Esophagus muscularis mucosa (tissue), 4 donors: ENCODE measurements around the gene ZNF334. TPM values are rescaled to one million over a fixed set of nuclear protein-coding genes. Genes with fewer than 3 reads are reported as not detected.
A peak's percentile ranks its signal among the peaks of the same experiment; 100 is the strongest.

Experiments
- DNase-seq: peaks from one replicate; pipeline ENCODE4 v3.0.0-alpha.2; 2017; ENCODE audit errors: extremely low spot score
- H3K27ac ChIP-seq, 4 donors: fragments of 200-600 bp; sonication (generic); replicated peaks in 1 of 4; 1 replicate in 3 of 4; 2 replicates in 1 of 4; pipeline ENCODE4 v1.5.1; 2016 to 2019; ENCODE audit warnings: mild to moderate bottlenecking in 1 of 4
- H3K27me3 ChIP-seq, 4 donors: fragments of 200-600 bp; sonication (generic); one replicate each; pipeline versions ENCODE4 v1.5.1 to v1.6.0; 2016 to 2019
- H3K36me3 ChIP-seq, 4 donors: fragments of 200-600 bp; sonication (generic); one replicate each; pipeline ENCODE4 v1.5.1; 2016 to 2019
- H3K4me1 ChIP-seq, 4 donors: fragments of 200-600 bp; sonication (generic); one replicate each; pipeline ENCODE4 v1.5.1; 2016 to 2019
- H3K4me3 ChIP-seq, 4 donors: fragments of 200-600 bp; sonication (generic); 1 replicate in 2 of 4; 2 replicates in 2 of 4; pipeline ENCODE4 v1.5.1; 2016 to 2019; ENCODE audit warnings: mild to moderate bottlenecking in 4 of 4, moderate library complexity in 1 of 4
- H3K9me3 ChIP-seq, 4 donors: fragments of 200-600 bp; sonication (generic); 1 replicate in 3 of 4; 2 replicates in 1 of 4; pipeline ENCODE4 v1.5.1; 2016 to 2019
- EP300 ChIP-seq: sonication (generic); formaldehyde crosslinking; IDR thresholded peaks from one replicate; pipeline ENCODE4 v1.6.1; 2017; ENCODE audit warnings: antibody characterized with exemption
- POLR2A ChIP-seq: fragments of 450-650 bp; IDR thresholded peaks from one replicate; pipeline ENCODE4 v1.6.1; 2017; ENCODE audit warnings: antibody characterized with exemption, moderate library complexity, mild to moderate bottlenecking, low read depth
- POLR2AphosphoS5 ChIP-seq, 2 donors: sonication (generic); formaldehyde crosslinking; IDR thresholded peaks; one replicate each; pipeline ENCODE4 v1.6.1; 2017; ENCODE audit warnings: antibody characterized with exemption in 2 of 2
- WGBS: methylation state at CpG from one replicate; pipeline ENCODE4 v1.1.5; 2018; 5-methylcytosine and 5-hydroxymethylcytosine counted together
- intact Hi-C: fragments of 100-400 bp; cut with DNase I; formaldehyde crosslinking; loops from one replicate; pipeline ENCODE4 v1.15.1; 2023
- total RNA-seq, 4 donors: library from RNA; depleted of rRNA; stranded (reverse); fragments of >200 nt; gene quantifications; one replicate each; pipeline versions ENCODE4 v1.1.0 to v1.2.1, GENCODE V29; 2016
- TF ChIP-seq, protein P1 (sequence below), 3 experiments: fragments of 200-600 bp in 2 of 3; fragments of 450-650 bp in 1 of 3; sonication (generic) in 2 of 3; IDR thresholded peaks; one replicate each; pipeline ENCODE4 v1.5.1; 2017 to 2019; ENCODE audit warnings: antibody characterized with exemption in 3 of 3, mild to moderate bottlenecking in 2 of 3, moderate library complexity in 1 of 3

ZNF334 gene
- total RNA-seq, 4 donors from 2014 or later: 0.50 to 2.5 (median 0.95) TPM

DNA sequence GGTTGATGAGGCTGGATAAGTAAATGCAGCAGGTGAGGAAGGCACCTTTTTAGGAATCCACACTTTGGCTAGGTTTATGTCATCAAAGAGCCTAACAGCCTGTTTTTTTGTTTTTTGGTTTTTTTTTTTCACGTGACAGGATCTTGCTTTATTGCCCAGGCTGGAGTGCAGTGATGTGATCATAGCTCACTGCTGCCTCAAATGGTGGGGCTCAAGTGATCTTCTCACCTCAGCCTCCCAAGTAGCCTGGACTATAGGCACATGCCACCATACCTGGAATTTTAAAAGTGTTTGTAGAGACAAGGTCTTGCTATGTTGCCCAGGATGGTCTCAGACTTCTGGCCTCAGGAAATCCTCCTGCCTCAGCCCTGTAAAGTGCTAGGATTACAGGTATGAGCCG, 36.1 kb downstream of the ZNF334 start:
- H3K9me3 ChIP-seq: no peaks in the 10 kb centered on the region
- TF ChIP-seq EP300: no peak
- TF ChIP-seq, protein P1, sequence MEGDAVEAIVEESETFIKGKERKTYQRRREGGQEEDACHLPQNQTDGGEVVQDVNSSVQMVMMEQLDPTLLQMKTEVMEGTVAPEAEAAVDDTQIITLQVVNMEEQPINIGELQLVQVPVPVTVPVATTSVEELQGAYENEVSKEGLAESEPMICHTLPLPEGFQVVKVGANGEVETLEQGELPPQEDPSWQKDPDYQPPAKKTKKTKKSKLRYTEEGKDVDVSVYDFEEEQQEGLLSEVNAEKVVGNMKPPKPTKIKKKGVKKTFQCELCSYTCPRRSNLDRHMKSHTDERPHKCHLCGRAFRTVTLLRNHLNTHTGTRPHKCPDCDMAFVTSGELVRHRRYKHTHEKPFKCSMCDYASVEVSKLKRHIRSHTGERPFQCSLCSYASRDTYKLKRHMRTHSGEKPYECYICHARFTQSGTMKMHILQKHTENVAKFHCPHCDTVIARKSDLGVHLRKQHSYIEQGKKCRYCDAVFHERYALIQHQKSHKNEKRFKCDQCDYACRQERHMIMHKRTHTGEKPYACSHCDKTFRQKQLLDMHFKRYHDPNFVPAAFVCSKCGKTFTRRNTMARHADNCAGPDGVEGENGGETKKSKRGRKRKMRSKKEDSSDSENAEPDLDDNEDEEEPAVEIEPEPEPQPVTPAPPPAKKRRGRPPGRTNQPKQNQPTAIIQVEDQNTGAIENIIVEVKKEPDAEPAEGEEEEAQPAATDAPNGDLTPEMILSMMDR (IDR thresholded peaks at IDR 0.05): no peak
- TF ChIP-seq POLR2A: no peak
- no peak for TF ChIP-seq POLR2AphosphoS5 (IDR thresholded peaks at IDR 0.05)
- H3K4me3 ChIP-seq: no peak overlapping the region
- no peaks in the 10 kb centered on the region for H3K27me3 ChIP-seq
- no peak overlapping the region for H3K27ac ChIP-seq
- no peaks in the 10 kb centered on the region for H3K36me3 ChIP-seq
- no peak for DNase-seq
- no peaks in the 10 kb centered on the region for H3K4me1 ChIP-seq
- 90% methylated on average over 2 of the region's 2 CpGs for WGBS
- intact Hi-C loops: no loop called here

DNA sequence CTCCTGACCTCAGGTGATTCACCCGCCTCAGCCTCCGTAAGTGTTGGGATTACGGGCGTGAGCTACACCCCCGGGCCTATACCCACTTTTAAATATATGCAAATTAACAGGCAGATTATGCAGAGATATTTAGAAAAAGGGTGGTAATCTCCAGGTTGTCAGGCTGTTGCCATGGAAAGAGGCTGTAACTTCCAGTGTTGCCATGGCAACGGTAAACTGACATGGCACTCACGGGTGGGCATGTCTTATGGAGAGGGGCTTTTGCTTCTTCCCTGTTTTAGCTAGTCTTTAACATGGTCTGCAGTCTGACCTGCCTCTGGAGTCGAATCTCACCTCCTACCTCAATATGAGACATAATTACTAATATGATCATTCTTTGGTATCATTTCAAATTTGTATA, 44.9 kb downstream of the ZNF334 start:
- TF ChIP-seq, protein P1 (IDR thresholded peaks at IDR 0.05): no peak
- TF ChIP-seq POLR2AphosphoS5 (IDR thresholded peaks at IDR 0.05): no peak
- no peak for TF ChIP-seq EP300
- TF ChIP-seq POLR2A: no peak
- H3K9me3 ChIP-seq: no peaks in the 10 kb centered on the region
- H3K27ac ChIP-seq: no peak overlapping the region
- H3K36me3 ChIP-seq: no peaks in the 10 kb centered on the region
- DNase-seq: no peak
- no peaks in the 10 kb centered on the region for H3K4me1 ChIP-seq
- intact Hi-C loops: no loop called here
- 89% methylated on average over 8 of the region's 8 CpGs for WGBS
- H3K4me3 ChIP-seq: no peak overlapping the region
- H3K27me3 ChIP-seq: peaks cover 0 to 5% (median 0%) of the 10 kb centered on the region in 4 donors

DNA sequence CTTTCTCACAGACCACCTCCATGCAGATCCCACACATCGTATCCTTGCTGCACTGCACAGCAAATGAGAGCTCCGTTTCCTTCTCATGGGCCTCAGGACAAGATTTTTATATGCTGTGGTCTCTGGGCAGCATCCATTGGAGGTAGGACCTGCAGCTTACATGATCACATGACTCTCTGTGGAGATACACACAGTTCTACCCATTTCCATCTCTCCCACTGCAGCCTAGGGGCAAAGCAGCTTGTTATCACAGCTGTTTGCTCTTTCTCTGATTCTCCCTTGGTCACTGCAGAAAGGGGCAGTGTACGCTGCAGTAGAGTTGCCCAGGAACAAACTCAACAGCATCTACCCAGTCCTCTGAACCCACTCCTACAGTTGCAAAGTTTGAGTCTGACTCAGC, 48.9 kb downstream of the ZNF334 start:
- TF ChIP-seq, protein P1 (IDR thresholded peaks at IDR 0.05): no peak
- TF ChIP-seq EP300: no peak
- no peak for TF ChIP-seq POLR2AphosphoS5 (IDR thresholded peaks at IDR 0.05)
- TF ChIP-seq POLR2A: no peak
- H3K27ac ChIP-seq: no peak overlapping the region
- H3K27me3 ChIP-seq: peaks cover 0 to 3% (median under 1%) of the 10 kb centered on the region in 4 donors
- intact Hi-C loops: no loop called here
- 75% methylated on average over 3 of the region's 3 CpGs for WGBS
- H3K9me3 ChIP-seq: no peaks in the 10 kb centered on the region
- H3K36me3 ChIP-seq: no peaks in the 10 kb centered on the region
- H3K4me1 ChIP-seq: peaks cover 0 to under 1% (median 0%) of the 10 kb centered on the region in 4 donors
- no peak for DNase-seq
- no peak overlapping the region for H3K4me3 ChIP-seq

DNA sequence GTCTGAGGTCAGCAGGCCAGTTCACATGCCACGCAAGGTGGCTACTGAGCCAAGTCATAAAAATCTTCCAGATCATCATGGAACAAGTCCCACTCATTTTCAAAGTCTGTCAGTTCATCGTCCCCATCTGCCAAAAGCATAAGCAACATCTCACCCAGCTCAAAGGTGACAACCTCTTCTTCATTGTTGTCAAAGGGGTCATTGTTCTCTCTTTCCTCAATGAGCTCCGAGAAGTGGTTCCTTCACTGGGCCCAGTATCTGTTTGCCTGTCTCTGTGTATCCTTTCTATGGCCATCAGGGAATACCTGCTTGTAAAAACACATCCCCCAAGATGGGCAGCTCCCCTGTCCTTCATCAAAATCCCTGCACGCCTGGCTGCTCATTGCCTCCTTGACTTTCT, 49.5 kb downstream of the ZNF334 start:
- no peak overlapping the region for H3K27ac ChIP-seq
- TF ChIP-seq, protein P1 (IDR thresholded peaks at IDR 0.05): no peak
- TF ChIP-seq EP300: no peak
- no peak for TF ChIP-seq POLR2AphosphoS5 (IDR thresholded peaks at IDR 0.05)
- TF ChIP-seq POLR2A: no peak
- no peak overlapping the region for H3K4me3 ChIP-seq
- H3K9me3 ChIP-seq: no peaks in the 10 kb centered on the region
- intact Hi-C loops: no loop called here
- DNase-seq: no peak
- H3K27me3 ChIP-seq: peaks cover 0 to 9% (median 3%) of the 10 kb centered on the region in 4 donors
- peaks cover 0 to 6% (median 4%) of the 10 kb centered on the region in 4 donors for H3K4me1 ChIP-seq
- no peaks in the 10 kb centered on the region for H3K36me3 ChIP-seq
- WGBS: 77% methylated on average over 4 of the region's 4 CpGs

DNA sequence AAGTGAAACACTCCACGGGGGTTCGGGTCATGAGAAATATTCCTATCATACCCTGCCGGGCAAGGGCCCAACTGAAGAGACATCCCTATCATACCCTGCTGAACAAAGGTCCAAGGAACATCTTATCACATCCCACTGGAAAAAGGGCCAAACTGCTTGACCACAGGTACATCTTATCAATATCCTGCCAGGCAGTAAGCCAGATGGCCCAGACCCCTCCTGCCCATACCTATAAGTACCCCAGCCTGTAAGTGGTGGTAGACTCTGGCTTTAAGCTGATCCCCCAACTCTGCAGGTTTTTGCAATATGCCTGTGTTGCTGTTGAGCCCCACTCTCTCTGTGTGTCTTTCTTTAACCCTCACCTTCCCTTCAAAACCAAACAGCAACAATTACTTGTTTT, 51.6 kb downstream of the ZNF334 start:
- peak; percentile 91 for DNase-seq
- TF ChIP-seq, protein P1 (IDR thresholded peaks at IDR 0.05): no peak
- TF ChIP-seq POLR2A: no peak
- TF ChIP-seq EP300: no peak
- TF ChIP-seq POLR2AphosphoS5 (IDR thresholded peaks at IDR 0.05): no peak
- Histone ChIP-seq H3K4me1 (peaks cover 0 to 9% (median 6%) of the 10 kb centered on the region in 4 donors), H3K27me3 (peaks cover 0 to 27% (median 4%) of the 10 kb centered on the region in 4 donors), H3K27ac (no peak overlapping the region), H3K36me3 (no peaks in the 10 kb centered on the region), H3K9me3 (peaks cover 0 to 4% (median 1%) of the 10 kb centered on the region in 4 donors), H3K4me3 (no peak overlapping the region)
- intact Hi-C loops: no loop called here
- 100% methylated on average over 3 of the region's 3 CpGs for WGBS
